ENCODE results near the gene NTRK2. TPM values are rescaled to one million over a fixed set of nuclear protein-coding genes. Genes with fewer than 3 reads are reported as not detected.

Gene NTRK2
- total RNA-seq, 2 experiments from 2014 or later = 0.17 to 0.25 TPM

DNA sequence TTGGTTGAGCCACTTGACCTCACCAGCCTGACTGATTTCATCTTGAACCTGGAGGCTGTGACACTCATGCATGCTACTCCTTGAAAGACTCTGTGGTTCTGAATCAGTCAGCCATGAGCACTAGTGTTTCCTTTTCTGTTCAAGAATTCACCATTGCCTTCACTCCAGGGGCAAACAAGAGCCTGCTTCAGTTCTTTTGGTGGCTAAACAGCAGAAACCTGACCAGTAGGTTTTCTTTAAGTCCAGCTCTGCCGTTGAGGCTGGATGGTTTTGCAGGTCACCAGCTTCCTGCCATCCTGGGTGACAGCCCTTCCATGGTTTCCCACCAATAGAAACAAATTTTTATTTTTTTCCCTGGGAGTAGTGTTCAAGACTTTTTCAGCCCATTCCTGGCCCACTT, 10.0 kb downstream of the NTRK2 start:
- ChIA-PET CTCF (no interaction called here), POLR2A (no interaction called here)

DNA sequence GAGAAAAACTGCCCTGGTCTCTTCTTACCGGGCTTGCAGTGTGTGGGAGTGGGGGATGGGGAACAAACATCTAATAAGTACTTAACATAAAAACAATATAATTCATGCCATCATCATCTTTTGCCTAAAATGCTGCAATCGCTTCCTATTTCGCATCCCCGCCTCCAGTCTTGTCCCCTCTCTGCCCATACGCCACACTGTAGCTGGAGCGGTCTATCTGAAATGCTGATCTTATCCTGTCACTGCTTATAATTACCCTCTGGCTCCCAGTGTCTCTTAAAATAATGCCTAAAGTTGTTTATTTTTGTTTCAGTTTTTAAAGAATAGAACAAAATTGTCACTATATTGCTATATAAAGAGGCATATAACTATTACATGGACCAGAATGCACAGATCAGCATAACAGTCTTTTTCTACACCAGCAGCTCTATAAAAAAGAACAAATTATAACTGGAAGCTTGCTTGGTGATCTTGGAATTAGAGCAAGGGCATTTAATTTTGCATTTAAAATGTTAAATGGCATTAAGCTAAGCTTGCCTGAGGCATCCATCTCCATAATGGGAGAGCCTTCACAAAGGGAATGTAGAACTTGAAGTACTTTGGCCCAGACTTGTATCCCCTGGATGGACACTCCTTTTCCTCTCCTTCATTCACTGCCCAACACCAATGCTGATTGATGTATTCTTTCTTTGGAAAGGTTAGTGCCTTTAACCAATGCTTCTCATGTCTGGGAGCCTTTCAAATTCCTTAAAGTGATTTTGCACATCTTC, 12.2 kb downstream of the NTRK2 start:
- ChIA-PET POLR2A (no interaction called here), CTCF (interaction anchor here (0.5 kb wide), 1 partner anchor 1091 kb away, joined by 3 read pairs; no protein-coding TSS in a partner anchor)

DNA sequence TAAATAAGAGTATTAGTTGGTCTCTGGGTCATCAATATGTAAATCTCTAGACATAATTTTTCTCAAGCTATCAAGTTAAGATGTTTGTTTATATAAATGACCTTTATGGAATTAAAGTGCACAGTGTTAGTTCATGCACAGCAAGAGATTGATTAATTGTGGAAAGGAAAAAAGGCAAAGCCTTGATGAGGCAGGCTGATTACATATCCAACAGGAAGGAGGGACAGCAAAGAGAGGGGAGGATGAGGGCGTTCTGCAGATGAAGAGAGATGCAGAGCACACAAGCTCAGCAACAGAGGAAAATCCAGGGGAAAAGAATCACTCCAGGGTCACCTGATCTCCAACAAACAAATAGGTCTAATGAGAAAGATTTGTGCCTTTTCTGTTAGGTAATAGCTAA, 16.5 kb downstream of the NTRK2 start:
- ChIA-PET CTCF (no interaction called here), POLR2A (no interaction called here)

DNA sequence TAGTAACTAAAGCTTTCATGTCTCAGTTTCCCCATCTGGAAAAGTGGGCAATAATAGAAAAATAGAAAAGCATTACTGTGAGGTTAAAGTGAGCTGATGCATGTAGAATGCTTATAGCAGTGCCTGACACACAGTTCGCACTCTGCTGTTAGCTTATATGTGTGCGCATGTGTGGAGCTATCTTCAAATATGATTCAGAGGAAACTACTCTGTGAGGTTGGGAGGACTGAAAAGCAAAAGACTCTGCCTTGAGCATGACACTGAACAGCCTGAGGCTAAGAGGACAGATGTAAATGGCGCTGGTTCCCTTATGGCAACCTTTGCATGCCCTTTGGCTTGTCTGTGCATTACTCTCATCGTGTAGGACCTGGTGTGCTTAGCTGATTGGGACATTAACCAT, 19.4 kb downstream of the NTRK2 start:
- ChIA-PET POLR2A (no interaction called here), CTCF (no interaction called here)

DNA sequence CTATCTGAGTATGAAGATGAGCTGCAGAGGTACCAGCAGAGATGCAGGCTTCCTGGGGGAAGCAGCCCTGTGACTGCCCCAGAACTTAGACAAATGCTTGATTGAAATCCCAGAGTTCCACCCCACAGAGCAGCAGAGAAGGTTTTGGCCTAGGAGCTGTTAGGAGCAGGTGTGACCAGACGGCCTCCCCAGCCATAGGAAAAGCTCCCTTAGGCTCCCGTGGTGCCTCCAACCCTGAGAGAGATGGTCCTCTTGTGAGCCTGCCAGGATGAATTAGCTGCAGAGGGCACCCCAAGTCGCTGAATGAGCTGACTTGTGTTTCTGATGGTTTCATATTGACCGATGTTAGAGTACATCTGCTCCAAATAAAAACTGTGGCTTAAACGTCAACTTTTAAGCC, 22.1 kb downstream of the NTRK2 start:
- POLR2A ChIA-PET = no interaction called here
- CTCF ChIA-PET = no interaction called here

DNA sequence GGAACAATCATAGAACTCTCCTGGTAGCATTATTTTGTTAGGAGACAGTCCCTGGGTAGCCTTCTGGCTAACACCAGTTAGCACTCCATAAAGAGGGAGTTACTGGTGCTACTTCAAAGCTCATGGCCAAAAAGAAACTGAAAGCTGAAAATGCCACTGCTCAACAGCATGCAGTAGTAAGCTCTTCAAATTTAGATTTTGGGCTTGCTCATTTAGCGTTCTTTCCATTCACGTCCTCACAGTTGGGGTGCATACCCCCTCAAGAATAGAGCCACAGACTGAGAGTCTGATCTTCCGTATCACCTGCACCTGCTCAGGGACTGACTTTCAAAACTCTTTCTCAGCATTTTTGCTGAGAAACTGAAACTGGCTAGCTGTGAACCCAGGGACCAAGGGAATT, 24.7 kb downstream of the NTRK2 start:
- CTCF ChIA-PET = no interaction called here
- POLR2A ChIA-PET = no interaction called here

DNA sequence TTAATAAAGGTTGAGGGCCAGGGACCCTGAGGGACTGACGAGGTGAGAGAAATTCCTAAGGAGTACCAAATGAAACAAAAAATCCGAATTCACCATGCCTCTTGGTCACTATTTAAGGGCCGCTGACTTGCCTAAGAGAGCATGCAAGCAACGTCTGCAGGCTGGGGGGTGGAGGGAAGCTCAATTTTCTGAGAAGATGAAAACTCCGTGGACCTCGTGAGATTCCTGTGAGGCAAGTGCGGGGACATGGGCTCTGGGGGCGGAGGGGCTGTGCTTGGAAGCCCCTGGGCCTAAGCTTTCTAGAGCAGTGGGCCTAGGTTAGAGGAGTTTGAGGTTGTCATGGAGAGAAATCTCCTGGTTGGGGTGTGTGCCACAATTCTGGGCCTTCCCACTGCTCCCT, 27.5 kb downstream of the NTRK2 start:
- ChIA-PET CTCF (no interaction called here), POLR2A (no interaction called here)

DNA sequence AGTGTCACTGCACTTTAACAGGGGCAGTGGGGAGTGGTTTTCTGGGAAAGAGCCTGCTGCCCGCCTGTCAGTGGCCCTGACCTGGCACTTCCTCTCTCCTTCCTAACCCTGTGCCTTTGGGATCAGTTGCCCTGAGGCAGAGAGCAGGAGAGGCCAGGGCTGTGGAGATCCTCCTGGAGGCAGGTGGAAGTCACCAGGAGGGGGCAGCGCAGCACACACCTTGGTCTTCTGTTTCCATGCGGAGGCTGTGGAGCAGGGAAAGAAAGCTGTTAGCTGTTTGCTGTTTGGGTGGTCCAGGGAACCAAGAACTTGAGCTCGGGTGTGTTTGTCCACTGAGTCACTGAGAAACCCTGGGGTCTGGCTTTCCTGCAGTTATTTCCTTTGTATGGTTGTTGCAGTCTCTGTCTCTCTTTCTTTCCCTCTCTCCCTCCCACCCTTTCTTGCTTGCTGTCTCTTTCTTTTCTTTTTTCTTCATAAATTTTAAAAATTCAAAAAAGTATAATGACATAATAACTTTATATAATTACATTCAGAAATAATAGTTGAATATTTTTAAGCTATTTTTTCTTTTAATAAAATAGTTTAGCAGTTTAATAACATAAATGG, 28.1 kb downstream of the NTRK2 start:
- POLR2A ChIA-PET = no interaction called here
- CTCF ChIA-PET = no interaction called here

DNA sequence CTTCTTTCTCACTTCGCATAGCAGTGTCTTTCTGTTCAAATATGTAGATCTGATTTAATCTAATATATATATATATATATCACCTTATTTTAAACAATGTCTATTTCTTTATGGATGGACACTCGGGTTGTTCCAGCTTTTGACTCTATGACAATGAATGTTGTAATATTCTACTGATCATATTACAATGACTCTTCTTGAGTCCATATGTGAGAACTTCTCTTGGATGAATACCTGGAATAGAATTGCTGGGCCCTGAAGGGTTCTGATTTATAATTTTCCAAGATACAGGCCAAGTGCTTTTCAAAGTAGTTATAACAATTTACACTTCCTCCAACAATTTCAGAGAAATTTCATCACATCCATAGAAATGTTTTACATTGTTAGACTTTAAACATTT, 28.8 kb downstream of the NTRK2 start:
- ChIA-PET POLR2A (no interaction called here), CTCF (no interaction called here)

DNA sequence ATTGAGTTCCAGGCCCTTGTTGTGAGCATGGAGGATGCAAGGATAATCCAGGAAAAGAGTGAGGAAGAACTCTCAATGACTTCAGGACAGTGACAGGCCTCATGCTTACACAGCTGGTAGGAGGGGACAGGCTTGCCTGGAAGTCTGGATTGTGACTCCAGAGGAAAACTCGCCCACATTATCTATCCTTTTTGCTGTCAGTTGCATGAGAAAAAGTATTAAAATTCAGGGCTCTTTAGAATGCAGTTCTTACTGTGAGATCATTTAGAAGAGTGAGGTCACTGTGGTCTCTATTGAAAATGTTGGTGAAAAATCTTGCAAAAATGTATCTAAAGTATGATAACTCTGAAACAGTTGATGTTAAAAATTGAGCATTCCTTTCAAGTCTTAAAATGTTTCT, 30.5 kb downstream of the NTRK2 start:
- CTCF ChIA-PET = no interaction called here
- POLR2A ChIA-PET = no interaction called here

DNA sequence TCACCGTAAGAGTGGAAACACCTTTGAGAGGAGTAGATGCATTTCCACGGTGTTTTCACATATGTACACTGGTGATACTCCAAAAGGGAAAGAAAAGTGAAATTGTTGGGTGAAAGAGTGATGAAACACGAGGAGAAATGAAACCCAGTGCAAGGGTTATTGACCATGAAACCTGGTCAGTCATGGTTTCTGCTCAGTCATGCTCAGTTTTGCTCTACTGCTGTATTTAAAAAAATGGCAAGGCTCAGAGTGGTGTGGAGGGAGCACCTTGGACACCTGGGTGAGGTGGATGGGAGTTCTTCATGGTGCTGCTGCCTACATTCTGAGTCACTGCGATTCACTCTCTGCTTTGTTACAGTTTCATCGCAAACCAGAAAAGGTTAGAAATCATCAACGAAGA, 32.3 kb downstream of the NTRK2 start:
- CTCF ChIA-PET = no interaction called here
- POLR2A ChIA-PET = no interaction called here

DNA sequence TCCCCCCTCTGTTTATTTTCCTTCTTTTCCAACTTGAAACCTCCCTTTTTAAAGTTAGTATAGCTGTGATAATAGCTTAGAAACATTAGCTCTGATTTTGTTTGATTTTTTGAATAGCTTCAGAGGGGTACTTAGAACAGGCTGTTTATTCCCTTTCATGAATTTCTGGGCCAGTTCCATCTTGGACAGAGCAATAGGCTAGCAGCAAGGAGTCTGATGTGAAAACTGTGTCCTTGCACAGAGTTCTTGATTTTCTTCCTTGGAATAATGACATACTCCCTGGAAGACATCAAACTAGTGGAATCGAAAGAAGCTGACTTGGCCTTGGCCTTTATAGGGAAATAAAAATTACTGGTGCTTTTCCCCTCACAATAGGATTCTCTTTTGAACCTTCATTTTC, 32.9 kb downstream of the NTRK2 start:
- POLR2A ChIA-PET = no interaction called here
- CTCF ChIA-PET = no interaction called here

DNA sequence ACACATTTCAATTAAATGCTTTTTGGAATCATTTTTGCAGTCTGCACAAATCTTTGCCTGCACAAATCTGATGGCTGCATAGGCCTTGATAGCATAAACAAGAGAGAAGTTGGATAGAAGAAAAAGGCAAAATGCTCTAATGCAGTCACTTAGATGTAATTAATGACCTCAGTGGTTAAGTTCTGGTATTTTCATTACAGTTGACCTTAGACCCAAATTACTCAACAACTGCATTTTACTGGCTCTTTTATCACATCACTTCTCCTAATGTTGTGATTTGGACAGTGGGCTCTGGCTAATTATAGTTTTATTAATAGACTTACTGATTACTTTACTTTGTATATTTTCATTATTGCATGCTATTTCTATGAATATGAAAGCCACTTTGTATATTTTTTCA, 34.3 kb downstream of the NTRK2 start:
- POLR2A ChIA-PET = no interaction called here
- CTCF ChIA-PET = no interaction called here

DNA sequence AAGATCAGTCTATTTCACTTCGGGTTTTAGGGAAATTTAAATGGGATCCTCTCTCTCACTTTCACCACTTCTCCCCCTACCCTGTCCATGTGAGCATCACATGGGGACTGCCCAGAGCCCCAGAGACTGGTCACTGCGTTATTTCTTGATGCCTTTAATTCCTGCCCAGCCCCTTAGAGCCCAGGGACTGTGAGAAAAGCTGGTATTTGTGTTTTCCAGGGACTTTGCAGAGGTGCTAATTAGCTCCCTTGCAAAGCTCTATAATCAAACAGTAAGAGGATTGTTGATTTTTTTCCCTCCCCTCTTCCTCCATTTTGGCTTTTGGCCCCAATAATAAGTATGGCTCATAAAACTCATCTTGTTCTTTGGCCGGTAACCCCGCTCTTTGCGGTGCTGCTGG, 35.6 kb downstream of the NTRK2 start:
- ChIA-PET CTCF (interaction anchor here (0.7 kb wide), 1 partner anchor 116 kb away, joined by 3 read pairs; no protein-coding TSS in a partner anchor), POLR2A (no interaction called here)

DNA sequence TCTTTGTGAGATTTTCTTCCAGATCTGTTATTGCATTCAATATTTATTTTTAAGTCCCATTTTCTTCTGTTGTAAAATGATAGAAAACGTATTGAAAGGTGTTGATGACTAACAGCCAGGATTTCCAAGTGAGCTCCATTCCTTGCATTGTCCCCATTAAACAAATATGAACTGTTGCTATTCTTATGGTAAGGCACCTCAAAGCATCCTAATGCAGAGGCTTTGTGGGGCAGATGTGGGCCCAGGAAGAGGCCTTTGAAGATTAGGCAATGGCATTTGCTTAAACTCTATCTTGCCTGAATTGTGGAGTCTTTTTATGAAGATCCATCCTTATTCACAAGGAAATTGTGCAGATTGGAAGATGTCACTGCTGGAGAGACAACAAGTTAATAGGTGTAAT, 38.9 kb downstream of the NTRK2 start:
- ChIA-PET POLR2A (no interaction called here), CTCF (no interaction called here)

DNA sequence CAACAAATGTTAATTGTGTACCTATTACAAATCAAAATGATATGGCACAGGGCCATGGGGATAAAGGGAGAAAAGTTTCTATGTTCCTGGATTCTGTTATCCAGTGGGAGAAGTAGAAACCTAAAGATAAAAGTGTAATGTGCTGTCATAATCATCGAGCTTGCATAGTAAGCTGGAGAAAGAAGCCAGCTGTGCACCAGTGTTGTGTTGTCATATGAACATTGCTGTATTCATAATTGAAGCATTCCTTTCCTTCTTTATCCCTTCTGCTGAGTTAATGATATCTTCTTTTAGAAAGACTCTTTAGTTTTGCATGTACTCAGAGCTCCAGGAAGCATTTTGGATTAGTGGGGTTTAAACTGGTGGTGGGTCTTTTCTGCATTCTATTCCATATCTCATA, 39.5 kb downstream of the NTRK2 start:
- ChIA-PET CTCF (no interaction called here), POLR2A (no interaction called here)

DNA sequence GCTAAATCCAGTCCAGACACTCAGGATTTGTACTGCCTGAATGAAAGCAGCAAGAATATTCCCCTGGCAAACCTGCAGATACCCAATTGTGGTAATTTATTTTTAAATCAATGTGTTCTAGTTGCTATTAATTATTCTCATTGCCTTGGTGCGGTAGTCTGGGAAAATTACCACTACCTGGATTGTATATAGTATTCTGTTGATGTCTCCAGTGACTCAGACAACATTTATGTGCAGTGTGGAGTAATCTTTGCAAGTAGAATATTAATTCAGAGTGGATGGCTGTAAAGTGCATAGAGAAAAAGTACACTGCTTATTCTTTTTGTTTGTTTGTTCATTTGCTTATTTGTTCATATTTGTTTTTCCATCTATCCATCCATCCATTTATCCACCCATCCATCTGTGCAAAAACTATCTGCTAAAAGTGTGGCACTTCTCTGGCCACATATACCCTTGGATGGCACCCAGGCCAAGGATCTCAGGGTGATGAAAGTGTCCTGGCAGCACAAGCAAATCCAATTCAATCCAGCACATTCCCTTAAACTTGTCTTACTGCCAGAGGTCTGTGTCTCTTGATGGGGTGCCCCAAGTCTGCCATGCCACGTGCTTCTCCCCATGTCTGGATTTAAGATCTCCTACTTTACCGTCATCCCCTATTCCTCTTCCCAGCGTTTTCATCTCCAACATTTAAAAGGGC, 41.3 kb downstream of the NTRK2 start:
- ChIA-PET POLR2A (no interaction called here), CTCF (no interaction called here)

DNA sequence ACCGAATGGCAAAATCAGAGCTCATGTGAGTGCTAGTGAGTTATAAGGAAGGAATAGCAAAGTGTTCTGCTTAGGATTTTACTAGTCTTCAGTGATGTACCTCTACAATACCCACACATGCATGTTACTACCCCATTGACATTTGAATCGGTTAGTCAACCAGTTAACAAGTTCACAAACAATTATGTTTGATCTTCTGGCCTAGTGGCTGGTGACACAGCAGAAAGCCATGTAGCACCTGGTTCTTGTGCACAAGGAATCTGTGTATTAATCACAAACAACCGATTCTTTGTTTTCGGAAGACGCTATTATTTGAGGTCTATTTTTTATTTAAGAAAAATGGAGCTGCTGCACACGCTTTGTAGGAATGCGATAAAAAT, 41.9 kb downstream of the NTRK2 start:
- ChIA-PET POLR2A (no interaction called here), CTCF (no interaction called here)

DNA sequence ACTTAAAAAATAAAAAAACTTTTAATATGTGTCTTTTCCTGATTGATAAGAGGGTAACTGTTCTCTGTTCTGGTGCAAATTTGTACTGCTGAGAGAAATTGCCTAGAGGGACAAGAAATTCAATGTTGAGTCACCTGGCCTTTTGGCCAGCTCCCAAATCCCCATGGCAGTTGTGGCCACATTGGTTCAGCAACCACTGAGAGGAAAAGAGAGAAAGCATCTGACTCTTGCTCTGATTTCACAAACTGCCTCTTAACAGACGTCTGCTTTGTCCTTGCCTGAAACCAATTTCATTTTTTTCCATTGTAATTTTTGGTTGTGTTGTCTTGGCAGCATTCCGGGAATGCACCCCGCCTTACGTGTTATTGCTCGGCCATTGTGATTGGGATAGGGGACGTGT, 42.4 kb downstream of the NTRK2 start:
- CTCF ChIA-PET = no interaction called here
- POLR2A ChIA-PET = no interaction called here

DNA sequence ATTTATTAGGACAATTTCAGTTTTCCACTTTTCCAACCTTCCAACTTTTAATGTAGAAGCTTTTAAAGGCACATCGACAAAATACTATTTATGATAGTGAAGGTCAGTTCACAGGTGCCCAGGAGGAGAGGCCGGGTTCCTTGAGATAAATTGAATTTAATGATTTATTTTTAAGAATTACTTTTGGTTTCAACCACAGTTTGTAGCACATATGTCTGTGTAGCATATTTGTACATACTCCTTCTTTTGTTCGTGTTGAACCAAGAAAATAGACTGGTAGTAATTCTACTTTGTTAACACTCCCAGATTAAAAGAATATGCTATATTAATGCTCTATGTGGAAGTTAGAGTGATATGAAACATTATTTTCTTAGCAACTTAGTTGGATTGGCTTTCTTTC, 46.7 kb downstream of the NTRK2 start:
- ChIA-PET CTCF (no interaction called here), POLR2A (no interaction called here)

DNA sequence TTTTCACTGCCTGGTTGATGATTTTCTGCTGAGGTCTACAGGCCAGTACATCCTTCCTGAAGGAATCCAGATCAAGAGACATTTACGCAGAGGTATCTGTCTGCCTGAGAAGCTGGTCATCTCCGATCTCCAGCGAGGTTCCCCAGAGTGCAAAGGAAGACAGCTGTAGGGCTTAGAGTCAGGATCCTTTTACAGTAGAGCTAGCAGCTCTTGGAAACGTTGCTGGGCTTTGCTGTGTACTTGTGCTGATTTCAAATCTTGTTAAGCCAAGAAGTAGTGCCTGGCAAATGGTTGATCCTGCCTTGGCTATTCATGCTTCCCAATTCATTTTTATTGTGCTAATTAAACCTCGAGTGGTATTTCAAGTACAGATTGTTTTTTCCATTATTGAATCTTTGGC, 48.9 kb downstream of the NTRK2 start:
- ChIA-PET CTCF (interaction anchor here (0.6 kb wide), 1 partner anchor 584 kb away, joined by 3 read pairs; no protein-coding TSS in a partner anchor), POLR2A (no interaction called here)
